GM13976 (cell line): ENCODE measurements around the gene AQP10.
"Not testable (repeated sequence)": the region's sequence is repeated elsewhere in the genome, so short reads cannot be mapped to it uniquely, and the experiment has no call there.

Experiments used
- DNase-seq: peaks from one replicate; pipeline ENCODE4 v3.0.0; 2012; ENCODE audit warnings: low spot score
- in situ Hi-C: fragments of 300-500 bp; cut with MboI; formaldehyde crosslinking; loops from one replicate; pipeline ENCODE4 v1.12.0; 2022; ENCODE audit warnings: low sequenced_read_pairs, mixed read lengths, inconsistent platforms; ENCODE audit not compliant: unreplicated experiment
- TF ChIP-seq, protein P1 (sequence below): IDR thresholded peaks from 2 replicates; pipeline ENCODE4 v1.5.1; 2012; ENCODE audit warnings: borderline replicate concordance, mild to moderate bottlenecking; ENCODE audit not compliant: insufficient read depth; ENCODE audit errors: extremely low read depth, missing control alignments, control extremely low read depth

Gene AQP10

GRCh38 chr1:154353966-154354365 lies 33.1 kb downstream of the AQP10 start:
- peak; percentile 5 for DNase-seq
- in situ Hi-C loops = no loop called here

DNA sequence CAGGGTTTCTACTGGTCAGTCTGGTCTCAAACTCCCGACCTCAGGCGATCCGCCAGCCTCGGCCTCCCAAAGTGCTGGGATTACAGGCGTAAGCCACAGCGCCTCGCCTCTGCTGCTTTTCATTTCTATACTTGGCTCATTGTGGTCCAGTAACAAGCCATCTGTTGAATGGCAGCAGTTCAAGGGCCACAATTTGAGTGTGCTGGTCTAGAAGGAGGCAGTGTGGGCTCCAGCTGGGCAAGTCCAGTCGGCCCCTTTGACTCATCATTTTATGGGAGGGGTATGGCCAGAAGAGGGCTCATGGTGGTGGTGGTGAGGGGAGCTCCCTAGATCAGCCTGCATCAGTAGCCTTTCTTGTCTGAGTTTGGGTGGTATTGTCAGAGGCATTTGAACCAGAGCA lies 37.6 kb downstream of the AQP10 start:
- TF ChIP-seq, protein P1, sequence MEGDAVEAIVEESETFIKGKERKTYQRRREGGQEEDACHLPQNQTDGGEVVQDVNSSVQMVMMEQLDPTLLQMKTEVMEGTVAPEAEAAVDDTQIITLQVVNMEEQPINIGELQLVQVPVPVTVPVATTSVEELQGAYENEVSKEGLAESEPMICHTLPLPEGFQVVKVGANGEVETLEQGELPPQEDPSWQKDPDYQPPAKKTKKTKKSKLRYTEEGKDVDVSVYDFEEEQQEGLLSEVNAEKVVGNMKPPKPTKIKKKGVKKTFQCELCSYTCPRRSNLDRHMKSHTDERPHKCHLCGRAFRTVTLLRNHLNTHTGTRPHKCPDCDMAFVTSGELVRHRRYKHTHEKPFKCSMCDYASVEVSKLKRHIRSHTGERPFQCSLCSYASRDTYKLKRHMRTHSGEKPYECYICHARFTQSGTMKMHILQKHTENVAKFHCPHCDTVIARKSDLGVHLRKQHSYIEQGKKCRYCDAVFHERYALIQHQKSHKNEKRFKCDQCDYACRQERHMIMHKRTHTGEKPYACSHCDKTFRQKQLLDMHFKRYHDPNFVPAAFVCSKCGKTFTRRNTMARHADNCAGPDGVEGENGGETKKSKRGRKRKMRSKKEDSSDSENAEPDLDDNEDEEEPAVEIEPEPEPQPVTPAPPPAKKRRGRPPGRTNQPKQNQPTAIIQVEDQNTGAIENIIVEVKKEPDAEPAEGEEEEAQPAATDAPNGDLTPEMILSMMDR = no peak
- in situ Hi-C loops = no loop called here
- DNase-seq = no peak

More at GRCh38 chr1:154353966-154354365, 33.1 kb downstream of the AQP10 start:
- TF ChIP-seq, protein P1 = no peak

DNA sequence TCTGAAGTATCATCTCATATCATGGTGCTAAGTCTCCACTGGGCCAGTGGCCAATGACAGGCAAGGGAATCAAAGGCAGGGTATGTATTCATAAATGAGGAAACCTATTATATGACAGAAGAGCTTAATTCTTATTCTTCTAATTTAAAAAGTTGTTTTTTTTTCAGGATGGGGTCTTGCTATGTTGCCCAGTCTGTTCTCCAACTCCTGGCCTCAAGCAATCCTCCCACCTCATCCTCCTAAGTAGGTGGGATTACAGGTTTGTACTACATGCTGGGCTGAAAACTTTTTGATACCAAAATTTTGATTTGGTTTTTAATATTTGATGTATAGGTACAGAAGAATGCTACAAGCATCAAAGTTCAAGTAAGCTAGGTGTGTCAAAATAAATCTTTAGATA lies 39.4 kb downstream of the AQP10 start:
- TF ChIP-seq, protein P1 = no peak
- no peak for DNase-seq
- in situ Hi-C loops = no loop called here

GRCh38 chr1:154360881-154361280 lies 40.0 kb downstream of the AQP10 start:
- DNase-seq, in situ Hi-C loops: not testable (repeated sequence)

DNA sequence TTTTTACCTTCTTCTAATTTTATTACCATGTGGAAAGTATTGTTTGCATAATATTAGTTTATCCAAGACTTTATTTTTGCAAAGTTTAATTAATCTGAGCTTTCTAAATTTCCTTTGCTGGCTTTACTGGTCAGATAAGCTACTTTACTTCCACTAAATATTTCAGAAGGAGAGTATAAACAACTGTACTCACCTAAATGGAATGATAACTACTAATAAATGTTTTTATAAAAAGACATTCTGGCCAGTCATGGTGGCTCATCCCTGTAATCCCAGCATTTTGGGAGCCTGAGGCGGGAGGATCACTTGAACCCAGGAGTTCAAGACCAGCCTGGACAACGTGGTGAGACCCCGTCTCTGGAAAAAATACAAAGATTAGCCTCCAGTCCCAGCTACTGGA lies 40.5 kb downstream of the AQP10 start:
- in situ Hi-C loops = no loop called here
- no peak for DNase-seq
- TF ChIP-seq, protein P1 = no peak

DNA sequence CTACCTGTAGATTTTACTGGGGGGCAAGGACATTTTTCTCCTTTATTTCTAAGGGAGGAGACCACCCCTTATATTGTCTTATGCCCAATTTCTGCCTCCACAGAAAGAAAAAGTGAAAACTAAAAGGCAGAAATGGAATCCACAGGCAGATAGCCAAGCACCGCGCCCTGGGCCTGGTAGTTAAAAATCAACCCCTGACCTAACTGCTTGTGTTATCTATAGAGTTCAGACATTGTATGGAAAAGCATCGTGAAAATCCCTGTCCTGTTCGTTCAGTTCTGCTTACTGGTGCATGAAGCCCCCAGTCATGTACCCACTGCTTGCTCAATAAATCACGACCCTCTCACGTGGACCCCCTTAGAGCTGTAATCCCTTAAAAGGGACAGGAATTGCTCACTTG lies 50.5 kb downstream of the AQP10 start:
- DNase-seq = no peak
- TF ChIP-seq, protein P1 = no peak
- in situ Hi-C loops = no loop called here

GRCh38 chr1:154373777-154374357 lies 53.0 kb downstream of the AQP10 start:
- in situ Hi-C loops = not testable (repeated sequence)

More at GRCh38 chr1:154373777-154374357, 53.0 kb downstream of the AQP10 start:
- not testable (repeated sequence) for DNase-seq
